ENCODE measurements around the gene HNRNPA1.

Gene HNRNPA1

DNA sequence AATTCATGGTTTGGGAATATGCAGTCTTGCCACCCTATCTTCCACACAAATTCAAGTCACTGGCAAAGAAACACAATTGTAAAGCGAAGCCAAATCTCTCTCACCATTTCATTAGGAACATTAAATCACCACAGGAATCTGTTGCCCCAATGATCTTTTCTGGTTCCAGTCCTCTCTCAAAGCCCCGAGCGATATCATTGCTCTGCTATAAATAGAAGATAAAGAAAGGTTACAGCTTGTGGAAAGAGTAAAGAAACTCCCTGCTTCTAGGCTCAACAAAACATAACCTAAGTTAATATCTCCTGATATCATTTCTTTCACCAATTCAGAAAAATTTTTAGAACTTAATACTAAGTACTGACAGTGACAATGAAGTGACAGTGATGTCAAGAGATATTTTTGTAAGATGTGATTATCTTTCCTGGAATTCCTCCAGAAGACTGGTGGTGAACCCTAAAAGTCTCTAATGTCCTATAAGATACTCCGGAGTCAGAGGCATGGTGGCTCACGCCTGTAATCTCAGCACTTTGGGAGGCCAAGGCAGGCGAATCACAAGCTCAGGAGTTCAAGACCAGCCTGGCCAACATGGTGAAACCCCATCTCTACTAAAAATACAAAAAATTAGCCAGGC, 34.4 kb upstream of the HNRNPA1 start:
- TF ChIP-seq CTCF (conservative IDR thresholded peaks at IDR 0.05; ENCODE audit: low read length), result no peak
- no peak overlapping the region for H3K4me3 ChIP-seq (ENCODE audit: low read length)
- DNase-seq (ENCODE audit: low read depth), result no peak

DNA sequence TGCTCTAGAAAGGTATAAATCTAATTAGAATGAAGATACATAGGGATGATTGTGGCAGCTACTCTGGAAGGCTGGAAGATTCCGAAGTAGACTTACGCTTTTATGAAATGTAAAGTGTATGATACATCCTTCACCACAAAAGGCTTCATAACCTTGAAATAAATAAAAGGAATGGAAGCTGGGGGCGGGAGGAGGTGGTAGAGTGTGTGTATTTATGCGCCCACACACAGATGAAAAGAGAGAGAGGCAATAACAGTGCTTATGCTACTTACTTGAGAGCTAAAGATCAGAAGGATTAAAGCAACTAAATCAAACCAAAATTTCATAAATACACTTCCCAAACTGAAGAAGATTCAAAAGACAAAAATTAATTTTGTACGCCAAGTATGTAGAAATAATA, 31.0 kb upstream of the HNRNPA1 start:
- no peak for DNase-seq (ENCODE audit: low read depth)
- H3K4me3 ChIP-seq (ENCODE audit: low read length), result no peak overlapping the region
- TF ChIP-seq CTCF (conservative IDR thresholded peaks at IDR 0.05; ENCODE audit: low read length), result no peak

DNA sequence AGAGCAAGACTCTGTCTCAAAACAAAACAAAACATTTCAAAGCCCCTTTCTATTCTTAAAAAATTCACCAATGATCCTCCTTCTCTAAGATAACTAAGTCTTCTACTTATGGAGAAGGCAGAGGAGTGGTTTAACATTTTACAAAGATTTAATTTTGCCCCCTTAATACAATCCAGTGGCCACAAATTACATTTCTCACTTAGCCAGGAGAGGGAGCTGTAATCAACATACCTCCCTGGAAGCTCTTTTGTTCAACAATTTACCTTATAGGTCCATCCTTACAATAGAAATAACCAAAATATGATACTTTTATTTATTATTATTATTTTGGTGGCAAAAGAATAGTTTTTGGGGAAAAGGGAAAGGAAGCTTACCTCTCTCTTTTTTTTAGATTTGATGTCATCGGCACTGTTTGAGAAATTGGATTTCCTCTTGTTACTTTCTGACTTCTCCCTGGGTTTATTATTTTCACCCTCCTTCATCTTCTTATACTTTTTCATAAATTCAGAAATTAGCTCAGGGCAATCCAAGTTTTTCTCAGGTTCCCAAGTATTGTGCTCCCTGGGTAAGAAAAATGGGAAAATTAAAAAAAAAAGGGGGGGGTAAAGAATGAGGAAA, 28.8 kb upstream of the HNRNPA1 start:
- TF ChIP-seq CTCF (conservative IDR thresholded peaks at IDR 0.05; ENCODE audit: low read length), result peak; percentile 83
- H3K4me3 ChIP-seq (ENCODE audit: low read length), result no peak overlapping the region
- peak; percentile 56 for DNase-seq (ENCODE audit: low read depth)

- no peak for DNase-seq (ENCODE audit: low read depth)
- TF ChIP-seq CTCF (conservative IDR thresholded peaks at IDR 0.05; ENCODE audit: low read length), result no peak
- no peak overlapping the region for H3K4me3 ChIP-seq (ENCODE audit: low read length)
Observed at GRCh38 chr12:54253240-54253639, 27.3 kb upstream of the HNRNPA1 start.

DNA sequence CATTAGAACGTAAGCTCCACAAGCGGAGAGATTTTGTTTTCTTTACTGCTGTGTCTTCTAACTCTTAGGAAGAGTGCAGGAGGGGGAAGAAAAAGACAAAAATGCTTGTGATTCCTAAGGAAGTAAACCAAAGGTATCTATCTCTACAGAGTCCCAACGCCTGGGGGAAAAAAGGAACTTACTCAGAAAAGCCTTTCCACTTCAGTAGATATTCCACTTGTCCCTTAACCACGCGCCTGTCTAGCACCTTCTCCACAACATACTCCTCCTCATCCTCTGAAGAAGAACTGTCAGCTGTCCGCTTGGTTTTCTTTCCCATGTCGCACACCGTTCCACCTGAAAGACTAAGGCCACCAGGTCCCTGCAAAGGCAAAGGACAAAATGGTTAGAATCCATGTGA, 23.2 kb upstream of the HNRNPA1 start:
- no peak overlapping the region for H3K4me3 ChIP-seq (ENCODE audit: low read length)
- TF ChIP-seq CTCF (conservative IDR thresholded peaks at IDR 0.05; ENCODE audit: low read length), result no peak
- DNase-seq (ENCODE audit: low read depth), result no peak

GRCh38 chr12:54258201-54258681, 22.3 kb upstream of the HNRNPA1 start:
- peak; percentile 45 for DNase-seq (ENCODE audit: low read depth)
- no peak for TF ChIP-seq CTCF (conservative IDR thresholded peaks at IDR 0.05; ENCODE audit: low read length)
- no peak overlapping the region for H3K4me3 ChIP-seq (ENCODE audit: low read length)
